ENCODE results near the gene FRS3. TPM values are rescaled to one million over a fixed set of nuclear protein-coding genes. Genes with fewer than 3 reads are reported as not detected.

The FRS3 gene
- total RNA-seq, 1 experiment from 2014 or later = 3.0 TPM

- Histone ChIP-seq H3K27me3 (ENCODE audit: control insufficient read depth, insufficient read depth, low read length) (no peaks in the 10 kb centered on the region), H3K36me3 (ENCODE audit: control insufficient read depth, insufficient read depth, low read length) (no peaks in the 10 kb centered on the region), H3K27ac (ENCODE audit: low read length) (no peak overlapping the region), H3K4me3 (ENCODE audit: low read depth in 2 of 2, low read length in 2 of 2) (no peak overlapping the region), H3K9me3 (ENCODE audit: control insufficient read depth, insufficient read depth, low read depth, low read length) (no peaks in the 10 kb centered on the region), H3K4me1 (ENCODE audit: control insufficient read depth, insufficient read depth, low read length) (no peaks in the 10 kb centered on the region)
- intact Hi-C loops (cut with micrococcal nuclease; ENCODE audit: unreplicated experiment) = no loop called here
- ATAC-seq = no peak
- DNase-seq (ENCODE audit: low read depth, low spot score) = no peak
- ChIA-PET CTCF (no interaction called here), POLR2A (interaction anchor here (0.6 kb wide), 1 partner anchor 104 kb away, joined by 5 read pairs; no protein-coding TSS in a partner anchor)
- no TSS peak for BruUV-seq (replicated peaks)
- TF ChIP-seq, protein P1, sequence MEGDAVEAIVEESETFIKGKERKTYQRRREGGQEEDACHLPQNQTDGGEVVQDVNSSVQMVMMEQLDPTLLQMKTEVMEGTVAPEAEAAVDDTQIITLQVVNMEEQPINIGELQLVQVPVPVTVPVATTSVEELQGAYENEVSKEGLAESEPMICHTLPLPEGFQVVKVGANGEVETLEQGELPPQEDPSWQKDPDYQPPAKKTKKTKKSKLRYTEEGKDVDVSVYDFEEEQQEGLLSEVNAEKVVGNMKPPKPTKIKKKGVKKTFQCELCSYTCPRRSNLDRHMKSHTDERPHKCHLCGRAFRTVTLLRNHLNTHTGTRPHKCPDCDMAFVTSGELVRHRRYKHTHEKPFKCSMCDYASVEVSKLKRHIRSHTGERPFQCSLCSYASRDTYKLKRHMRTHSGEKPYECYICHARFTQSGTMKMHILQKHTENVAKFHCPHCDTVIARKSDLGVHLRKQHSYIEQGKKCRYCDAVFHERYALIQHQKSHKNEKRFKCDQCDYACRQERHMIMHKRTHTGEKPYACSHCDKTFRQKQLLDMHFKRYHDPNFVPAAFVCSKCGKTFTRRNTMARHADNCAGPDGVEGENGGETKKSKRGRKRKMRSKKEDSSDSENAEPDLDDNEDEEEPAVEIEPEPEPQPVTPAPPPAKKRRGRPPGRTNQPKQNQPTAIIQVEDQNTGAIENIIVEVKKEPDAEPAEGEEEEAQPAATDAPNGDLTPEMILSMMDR (IDR thresholded peaks at IDR 0.05) = no peak
- in situ Hi-C loops (cut with HindIII; ENCODE audit: low pct_unique_long_range_greater_than_20kb, low sequenced_read_pairs) = no loop called here
These were observed 38.8 kb upstream of the FRS3 start for GRCh38 chr6:41818271-41819054.

DNA sequence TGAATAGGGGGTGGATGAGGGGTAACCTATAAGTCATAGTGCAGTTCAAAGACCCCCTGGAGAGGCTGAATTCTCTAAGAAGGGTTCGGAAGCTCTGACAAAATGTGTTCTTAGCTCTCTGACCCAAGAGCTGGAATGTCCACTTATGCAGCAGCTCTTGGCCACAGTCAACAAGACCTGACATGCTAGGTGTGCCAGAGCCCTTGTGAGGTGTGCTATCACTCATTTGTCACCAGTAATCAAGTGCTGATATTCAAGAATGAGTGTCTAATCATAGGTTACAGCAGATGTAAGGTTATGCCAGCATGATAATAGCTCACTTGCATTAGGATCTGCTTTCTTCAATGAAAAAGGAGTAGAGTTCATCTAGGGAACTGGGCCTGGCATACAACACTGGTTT is 35.9 kb upstream of the FRS3 start:
- intact Hi-C loops (cut with micrococcal nuclease; ENCODE audit: unreplicated experiment) = no loop called here
- Histone ChIP-seq H3K4me3 (ENCODE audit: low read depth in 2 of 2, low read length in 2 of 2) (no peak overlapping the region), H3K9me3 (ENCODE audit: control insufficient read depth, insufficient read depth, low read depth, low read length) (no peaks in the 10 kb centered on the region), H3K27ac (ENCODE audit: low read length) (no peak overlapping the region), H3K4me1 (ENCODE audit: control insufficient read depth, insufficient read depth, low read length) (no peaks in the 10 kb centered on the region), H3K27me3 (ENCODE audit: control insufficient read depth, insufficient read depth, low read length) (no peaks in the 10 kb centered on the region), H3K36me3 (ENCODE audit: control insufficient read depth, insufficient read depth, low read length) (no peaks in the 10 kb centered on the region)
- DNase-seq (ENCODE audit: low read depth, low spot score) = no peak
- no peak for ATAC-seq
- no TSS peak for BruUV-seq (replicated peaks)
- POLR2A ChIA-PET = interaction anchor here (0.5 to 0.6 kb wide), 2 partner anchors 102 to 1278 kb away, joined by 4 to 5 read pairs; no protein-coding TSS in a partner anchor
- no peak for TF ChIP-seq TCF7L2 (IDR thresholded peaks at IDR 0.05; ENCODE audit: low read depth, low read length)
- no peak for TF ChIP-seq POLR2AphosphoS5 (IDR thresholded peaks at IDR 0.05; ENCODE audit: low read depth, low read length)
- TF ChIP-seq REST (IDR thresholded peaks at IDR 0.05; ENCODE audit: insufficient read depth in 1 of 2, low read depth in 2 of 2, low read length in 1 of 2) = no peak
- TF ChIP-seq, protein P1 (IDR thresholded peaks at IDR 0.05) = no peak
- CTCF ChIA-PET = no interaction called here
- in situ Hi-C loops (cut with HindIII; ENCODE audit: low pct_unique_long_range_greater_than_20kb, low sequenced_read_pairs) = no loop called here
